HG02981 (cell line): ENCODE results near the gene NOP9.
"Not testable (repeated sequence)": the region's sequence is repeated elsewhere in the genome, so short reads cannot be mapped to it uniquely, and the experiment has no call there.

Experiments
- ATAC-seq: cut with Tn5 transposase; IDR thresholded peaks from one replicate; pipeline ENCODE4 v1.9.1; 2021; ENCODE audit warnings: mild to moderate bottlenecking, moderate library complexity; ENCODE audit not compliant: unreplicated experiment

Gene NOP9

GRCh38 chr14:24343795-24344660 is 44.4 kb downstream of the NOP9 start:
- ATAC-seq, result no peak

GRCh38 chr14:24347134-24347533 is 47.5 kb downstream of the NOP9 start:
- no peak for ATAC-seq

GRCh38 chr14:24348186-24348585 is 48.5 kb downstream of the NOP9 start:
- ATAC-seq, result no peak

GRCh38 chr14:24349742-24350141 is 50.1 kb downstream of the NOP9 start:
- ATAC-seq, result no peak

GRCh38 chr14:24351517-24351916 is 51.9 kb downstream of the NOP9 start:
- no peak for ATAC-seq

- ATAC-seq, result no peak
These were observed 54.2 kb downstream of the NOP9 start for GRCh38 chr14:24353559-24354481.

- not testable (repeated sequence) for ATAC-seq
These were observed 54.8 kb downstream of the NOP9 start for GRCh38 chr14:24354482-24354825.

- no peak for ATAC-seq
These were observed 55.4 kb downstream of the NOP9 start for GRCh38 chr14:24355009-24355408.

- no peak for ATAC-seq
These were observed 56.6 kb downstream of the NOP9 start for GRCh38 chr14:24356208-24356607.
